ENCODE data around the gene HOGA1.
"Not testable (repeated sequence)": the region's sequence is repeated elsewhere in the genome, so short reads cannot be mapped to it uniquely, and the experiment has no call there.

HOGA1 gene

GRCh38 chr10:97555541-97555940 lies 28.6 kb upstream of the HOGA1 start:
- not testable (repeated sequence) for DNase-seq

GRCh38 chr10:97560731-97561381 lies 23.3 kb upstream of the HOGA1 start:
- peak; percentile 27 for DNase-seq

GRCh38 chr10:97561386-97562077 lies 22.7 kb upstream of the HOGA1 start:
- not testable (repeated sequence) for DNase-seq

- DNase-seq: not testable (repeated sequence)
These were observed 21.9 kb upstream of the HOGA1 start for GRCh38 chr10:97562329-97562728.

- no peak for DNase-seq
These were observed 20.9 kb upstream of the HOGA1 start for GRCh38 chr10:97563337-97563736.

- DNase-seq: no peak
These were observed 19.4 kb upstream of the HOGA1 start for GRCh38 chr10:97564776-97565175.

- no peak for DNase-seq
These were observed 17.7 kb upstream of the HOGA1 start for GRCh38 chr10:97566336-97566996.

GRCh38 chr10:97567891-97568290 lies 16.3 kb upstream of the HOGA1 start:
- DNase-seq: no peak

GRCh38 chr10:97570146-97570788 lies 13.9 kb upstream of the HOGA1 start:
- DNase-seq: no peak

- DNase-seq: peak; percentile 24
These were observed 13.3 kb upstream of the HOGA1 start for GRCh38 chr10:97570789-97571471.

- DNase-seq: no peak
These were observed 12.6 kb upstream of the HOGA1 start for GRCh38 chr10:97571622-97572021.

- DNase-seq: peak; percentile 81
These were observed 11.8 kb upstream of the HOGA1 start, which contains the start of gene ANKRD2 for GRCh38 chr10:97572214-97572989. Gene ANKRD2 (plus strand): TSS chr10:97572779. CDS start chr10:97572789, 10 bp downstream.

- no peak for DNase-seq
These were observed 11.2 kb upstream of the HOGA1 start for GRCh38 chr10:97573021-97573420.

- no peak for DNase-seq
These were observed 10.5 kb upstream of the HOGA1 start for GRCh38 chr10:97573672-97574071.

GRCh38 chr10:97574374-97575126 lies 9.6 kb upstream of the HOGA1 start:
- peak; percentile 36 for DNase-seq

GRCh38 chr10:97575127-97575668 lies 9.0 kb upstream of the HOGA1 start:
- no peak for DNase-seq

- DNase-seq: not testable (repeated sequence)
These were observed 7.7 kb upstream of the HOGA1 start for GRCh38 chr10:97576487-97576886.

- DNase-seq: no peak
These were observed 6.5 kb upstream of the HOGA1 start for GRCh38 chr10:97577701-97578100.

GRCh38 chr10:97578171-97578844 lies 5.9 kb upstream of the HOGA1 start:
- no peak for DNase-seq
